Gastrocnemius medialis (tissue), 4 donors: ENCODE data around the gene FAM25A. TPM values are rescaled to one million over a fixed set of nuclear protein-coding genes. Genes with fewer than 3 reads are reported as not detected.
"Not testable (repeated sequence)": the region's sequence is repeated elsewhere in the genome, so short reads cannot be mapped to it uniquely, and the experiment has no call there.

Experiments used
- ATAC-seq, 2 donors: fragments of 150-250 bp; one replicate each; pipeline ENCODE4 v1.9.1; 2016
- DNase-seq, 2 donors: peaks; one replicate each; pipeline ENCODE4 v3.0.0-alpha.2; 2019
- H3K27ac ChIP-seq, 4 donors: fragments of 200-600 bp; sonication (generic); 1 replicate in 1 of 4; 2 replicates in 3 of 4; pipeline ENCODE4 v1.5.1; 2016 to 2018; ENCODE audit warnings: mild to moderate bottlenecking in 2 of 4, moderate library complexity in 1 of 4
- H3K27me3 ChIP-seq, 3 donors: fragments of 200-600 bp; sonication (generic) in 2 of 3; 1 replicate in 1 of 3; 2 replicates in 2 of 3; pipeline versions ENCODE4 v1.5.1 to v1.6.0; 2016 to 2019; ENCODE audit warnings: mild to moderate bottlenecking in 1 of 3, moderate library complexity in 1 of 3
- H3K36me3 ChIP-seq, 2 donors: fragments of 200-600 bp; sonication (generic) in 1 of 2; one replicate each; pipeline ENCODE4 v1.5.1; 2017 to 2018
- H3K4me1 ChIP-seq, 2 donors: fragments of 200-600 bp; sonication (generic) in 1 of 2; one replicate each; pipeline ENCODE4 v1.5.1; 2016 to 2017; ENCODE audit warnings: mild to moderate bottlenecking in 2 of 2
- H3K4me3 ChIP-seq, 4 donors: fragments of 200-600 bp; sonication (generic) in 3 of 4; 1 replicate in 1 of 4; 2 replicates in 3 of 4; pipeline ENCODE4 v1.5.1; 2016 to 2019; ENCODE audit warnings: mild to moderate bottlenecking in 2 of 4
- H3K9me3 ChIP-seq, 3 donors: fragments of 200-600 bp; sonication (generic) in 2 of 3; 1 replicate in 1 of 3; 2 replicates in 2 of 3; pipeline ENCODE4 v1.5.1; 2016 to 2019
- POLR2A ChIP-seq, 2 donors: fragments of 450-650 bp; IDR thresholded peaks; one replicate each; pipeline ENCODE4 v1.6.1; 2017; ENCODE audit warnings: antibody characterized with exemption in 2 of 2, mild to moderate bottlenecking in 2 of 2, moderate library complexity in 2 of 2
- in situ Hi-C, 4 donors: fragments of 200-750 bp; cut with MboI; loops; one replicate each; pipeline versions ENCODE4 v1.15.0 to v1.8.0; 2017; ENCODE audit warnings: low sequenced_read_pairs in 4 of 4
- intact Hi-C: fragments of 100-400 bp; cut with DNase I; formaldehyde crosslinking; loops from one replicate; pipeline ENCODE4 v1.15.1; 2023; ENCODE audit warnings: low total_unique reads
- total RNA-seq, 4 donors: library from RNA; depleted of rRNA; stranded (reverse); fragments of >200 nt; gene quantifications; one replicate each; pipeline versions ENCODE4 v1.1.0 to v1.2.3, GENCODE V29; 2016
- TF ChIP-seq, protein P1 (sequence below), 5 experiments: fragments of 450-650 bp in 3 of 5; fragments of 200-600 bp in 2 of 5; sonication (generic) in 2 of 5; IDR thresholded peaks in 4 of 5; conservative IDR thresholded peaks in 1 of 5; 1 replicate in 4 of 5; 2 replicates in 1 of 5; pipeline ENCODE4 v1.5.1; 2016 to 2019; ENCODE audit warnings: antibody characterized with exemption in 5 of 5, mild to moderate bottlenecking in 3 of 5, moderate library complexity in 3 of 5

FAM25A gene
- total RNA-seq, result not detected

DNA sequence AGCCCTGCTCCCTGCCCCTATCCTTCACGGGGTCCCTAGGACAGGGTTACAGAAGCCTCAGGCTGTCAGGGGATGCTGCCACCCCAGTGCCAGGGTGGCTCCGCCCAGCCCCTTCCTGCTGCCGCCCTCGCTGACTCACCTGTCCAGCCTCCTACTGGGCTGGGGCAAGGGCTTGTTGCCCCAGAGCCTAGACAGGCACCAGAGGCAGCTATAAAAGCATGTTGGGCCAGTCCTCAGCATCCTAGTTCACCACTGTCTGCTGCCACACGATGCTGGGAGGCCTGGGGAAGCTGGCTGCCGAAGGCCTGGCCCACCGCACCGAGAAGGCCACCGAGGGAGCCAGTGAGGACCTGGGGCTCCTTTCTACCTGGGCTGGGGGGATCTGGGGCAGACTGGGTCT, at the start of gene FAM25A:
FAM25A (plus strand) TSS at position 239 of the 400 bp plus-strand sequence; CDS start at position 270, 31 bp downstream.
- H3K4me3 ChIP-seq, intact Hi-C loops, H3K9me3 ChIP-seq, in situ Hi-C loops, H3K27ac ChIP-seq, H3K36me3 ChIP-seq, H3K27me3 ChIP-seq, H3K4me1 ChIP-seq, ATAC-seq, DNase-seq: not testable (repeated sequence)

DNA sequence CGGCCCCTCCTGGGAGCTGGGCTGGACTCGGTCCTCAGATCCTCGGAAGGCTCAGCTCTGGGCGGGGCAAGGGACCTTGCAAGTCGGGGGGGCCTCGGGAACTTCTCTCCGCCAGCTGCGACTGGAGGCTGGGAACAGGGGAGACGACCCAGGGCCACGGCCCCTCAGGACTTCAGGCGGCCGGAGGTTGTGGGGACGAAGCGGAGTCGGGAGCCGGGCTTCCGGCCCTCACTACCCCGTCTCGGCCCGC, 49.2 kb upstream of the FAM25A start:
- no peaks in the 10 kb centered on the region for H3K27me3 ChIP-seq
- peak overlapping the region; percentile 90 to 98 (median 96) for H3K27ac ChIP-seq
- no peaks in the 10 kb centered on the region for H3K9me3 ChIP-seq
- peak; percentile 92 to 94 for TF ChIP-seq POLR2A (IDR thresholded peaks at IDR 0.05)
- TF ChIP-seq, protein P1, sequence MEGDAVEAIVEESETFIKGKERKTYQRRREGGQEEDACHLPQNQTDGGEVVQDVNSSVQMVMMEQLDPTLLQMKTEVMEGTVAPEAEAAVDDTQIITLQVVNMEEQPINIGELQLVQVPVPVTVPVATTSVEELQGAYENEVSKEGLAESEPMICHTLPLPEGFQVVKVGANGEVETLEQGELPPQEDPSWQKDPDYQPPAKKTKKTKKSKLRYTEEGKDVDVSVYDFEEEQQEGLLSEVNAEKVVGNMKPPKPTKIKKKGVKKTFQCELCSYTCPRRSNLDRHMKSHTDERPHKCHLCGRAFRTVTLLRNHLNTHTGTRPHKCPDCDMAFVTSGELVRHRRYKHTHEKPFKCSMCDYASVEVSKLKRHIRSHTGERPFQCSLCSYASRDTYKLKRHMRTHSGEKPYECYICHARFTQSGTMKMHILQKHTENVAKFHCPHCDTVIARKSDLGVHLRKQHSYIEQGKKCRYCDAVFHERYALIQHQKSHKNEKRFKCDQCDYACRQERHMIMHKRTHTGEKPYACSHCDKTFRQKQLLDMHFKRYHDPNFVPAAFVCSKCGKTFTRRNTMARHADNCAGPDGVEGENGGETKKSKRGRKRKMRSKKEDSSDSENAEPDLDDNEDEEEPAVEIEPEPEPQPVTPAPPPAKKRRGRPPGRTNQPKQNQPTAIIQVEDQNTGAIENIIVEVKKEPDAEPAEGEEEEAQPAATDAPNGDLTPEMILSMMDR (IDR thresholded peaks at IDR 0.05 in 4 of 5, conservative IDR thresholded peaks at IDR 0.05 in 1 of 5), result no peak
- DNase-seq (no peak), ATAC-seq (peak; percentile 37 to 51)
- no peaks in the 10 kb centered on the region for H3K36me3 ChIP-seq
- in situ Hi-C loops, result no loop called here
- peak overlapping the region; percentile 62 to 87 (median 74) for H3K4me3 ChIP-seq
- intact Hi-C loops, result loop anchor here (1.0 to 5.0 kb wide), 2 partner anchors 124 to 214 kb away; partner anchors contain the start of genes BMPR1A and SHLD2
- H3K4me1 ChIP-seq, result peaks cover 32 to 42% of the 10 kb centered on the region in 2 donors

DNA sequence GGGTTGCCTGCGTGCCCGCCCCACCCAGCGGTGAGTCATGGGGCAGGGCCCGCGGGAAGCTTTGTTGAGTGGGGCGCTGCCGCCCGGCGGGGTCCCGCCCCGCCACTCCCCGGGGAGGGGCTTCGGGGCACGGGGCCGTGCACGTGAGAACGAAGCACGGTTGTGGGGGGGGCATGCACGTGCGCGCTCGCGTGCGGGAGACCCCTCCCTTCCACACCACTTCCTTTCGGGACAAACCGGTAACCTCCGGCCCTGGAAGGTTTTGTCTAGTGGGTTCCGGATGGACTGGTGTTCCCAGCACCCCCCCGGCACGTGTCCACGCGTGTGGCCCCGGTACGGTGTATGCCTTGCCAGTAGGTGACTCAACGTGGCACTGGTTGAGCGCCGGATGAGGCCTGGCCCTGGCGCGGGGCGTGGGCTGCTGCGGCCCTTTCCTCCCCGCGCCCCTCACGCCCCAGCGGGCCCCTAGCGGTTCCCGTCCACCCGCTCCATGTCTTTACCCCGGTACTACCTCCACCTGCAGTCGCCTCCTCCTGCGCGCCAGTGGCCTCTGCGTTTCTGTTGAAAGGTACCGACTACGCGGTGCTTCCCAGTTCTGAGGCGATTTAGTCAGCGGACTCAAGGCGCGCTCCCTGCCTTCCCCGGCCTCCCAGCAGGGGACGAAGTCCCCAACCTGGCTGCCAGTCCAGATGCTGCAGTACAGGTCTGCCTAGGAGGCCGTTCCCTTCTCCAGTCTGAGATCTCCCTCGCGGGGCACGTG, 48.7 kb upstream of the FAM25A start:
- Histone ChIP-seq H3K36me3 (no peaks in the 10 kb centered on the region), H3K27ac (peak overlapping the region; percentile 90 to 98 (median 96)), H3K9me3 (no peaks in the 10 kb centered on the region), H3K27me3 (no peaks in the 10 kb centered on the region), H3K4me3 (peak overlapping the region; percentile 62 to 87 (median 74)), H3K4me1 (peaks cover 27 to 37% of the 10 kb centered on the region in 2 donors)
- in situ Hi-C loops, result no loop called here
- DNase-seq (peak; percentile 75 to 85), ATAC-seq (peak; percentile 71 to 76)
- TF ChIP-seq, protein P1 (IDR thresholded peaks at IDR 0.05 in 4 of 5, conservative IDR thresholded peaks at IDR 0.05 in 1 of 5), result no peak
- TF ChIP-seq POLR2A (IDR thresholded peaks at IDR 0.05), result peak in 1 of 2 donors; percentile 26
- intact Hi-C loops, result loop anchor here (1.0 to 5.0 kb wide), 2 partner anchors 124 to 214 kb away; partner anchors contain the start of genes BMPR1A and SHLD2

DNA sequence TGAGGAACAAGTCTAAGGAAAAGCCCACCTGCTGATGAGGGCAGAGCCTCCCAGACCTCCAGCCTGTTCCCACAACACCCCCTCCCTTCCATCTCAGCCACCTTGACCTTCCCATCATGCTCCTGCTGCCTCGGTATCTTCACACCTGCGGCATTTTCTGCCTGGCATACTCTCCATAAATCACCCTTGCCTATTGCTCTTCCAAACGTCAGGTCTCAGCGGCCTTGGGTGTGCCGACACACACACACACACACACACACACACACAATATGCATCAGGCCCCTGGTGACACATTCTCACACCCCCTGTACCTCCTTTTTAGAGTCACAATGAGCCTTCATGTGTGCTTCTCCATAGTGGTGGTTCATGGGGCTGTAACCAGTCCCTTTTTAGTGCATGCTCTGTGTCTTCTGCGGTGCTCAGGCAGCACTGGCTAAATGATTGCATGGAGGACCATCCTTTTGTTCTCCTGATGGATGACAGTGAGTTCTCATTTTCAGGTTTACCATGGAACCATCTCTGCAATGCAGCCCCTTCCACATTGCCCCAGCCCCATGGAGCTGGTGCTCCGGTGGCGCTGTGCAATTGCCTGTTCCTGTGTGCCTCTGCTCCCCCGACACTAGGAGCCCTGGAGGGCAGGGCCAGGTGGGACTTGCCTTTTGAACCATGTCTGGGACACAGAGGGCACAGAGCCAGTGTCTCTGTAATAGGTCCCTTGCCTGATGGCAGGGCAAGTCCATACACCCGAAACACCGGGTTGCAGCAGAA, 47.3 kb upstream of the FAM25A start:
- ATAC-seq (no peak), DNase-seq (peak in 1 of 2 donors; percentile 12)
- no peak for TF ChIP-seq POLR2A (IDR thresholded peaks at IDR 0.05)
- TF ChIP-seq, protein P1 (IDR thresholded peaks at IDR 0.05 in 4 of 5, conservative IDR thresholded peaks at IDR 0.05 in 1 of 5), result no peak
- H3K27ac ChIP-seq, result peak overlapping the region; percentile 90 to 98 (median 96)
- H3K4me3 ChIP-seq, result no peak overlapping the region
- intact Hi-C loops, result loop anchor here (5.0 kb wide), 1 partner anchor 215 kb away; the partner anchor contains the start of gene BMPR1A
- in situ Hi-C loops, result no loop called here
- no peaks in the 10 kb centered on the region for H3K9me3 ChIP-seq
- peaks cover 17 to 30% of the 10 kb centered on the region in 2 donors for H3K4me1 ChIP-seq
- no peaks in the 10 kb centered on the region for H3K27me3 ChIP-seq
- no peaks in the 10 kb centered on the region for H3K36me3 ChIP-seq

DNA sequence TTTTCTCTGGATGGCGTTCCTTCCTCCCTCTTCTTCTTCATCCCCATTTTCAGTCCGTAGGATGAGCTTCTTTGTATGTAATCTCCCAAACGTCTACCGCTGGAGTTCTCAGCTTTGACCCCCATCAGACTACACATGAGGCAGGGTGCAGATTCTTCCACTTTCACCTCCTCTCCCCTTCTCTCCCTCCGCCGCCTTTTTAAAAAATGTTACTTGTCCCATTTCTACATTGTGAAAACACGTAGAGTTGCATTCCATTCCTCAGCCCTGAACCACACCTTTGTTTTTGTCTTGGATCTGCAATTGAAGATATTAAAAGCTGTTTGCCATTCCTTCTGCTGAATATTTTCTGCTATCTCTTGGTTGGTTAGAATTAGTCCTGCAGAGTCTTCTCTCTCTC, 45.6 kb upstream of the FAM25A start:
- Histone ChIP-seq H3K4me3 (no peak overlapping the region), H3K27ac (peak overlapping the region in 1 of 4 donors; percentile 5), H3K27me3 (no peaks in the 10 kb centered on the region), H3K36me3 (no peaks in the 10 kb centered on the region), H3K4me1 (peaks cover 24 to 29% of the 10 kb centered on the region in 2 donors), H3K9me3 (no peaks in the 10 kb centered on the region)
- ATAC-seq (no peak), DNase-seq (no peak)
- in situ Hi-C loops (no loop called here), intact Hi-C loops (loop anchor here (5.0 kb wide), 1 partner anchor 217 kb away; the partner anchor contains the start of gene BMPR1A)
- TF ChIP-seq, protein P1 (IDR thresholded peaks at IDR 0.05 in 4 of 5, conservative IDR thresholded peaks at IDR 0.05 in 1 of 5), result no peak
- TF ChIP-seq POLR2A (IDR thresholded peaks at IDR 0.05), result no peak
